ENCODE results near the gene ROBO1.

Gene ROBO1

GRCh38 chr3:79249701-79250100, 518.1 kb downstream of the ROBO1 start:
- no peak overlapping the region for H3K4me3 ChIP-seq (ENCODE audit: low read depth, low read length)
- TF ChIP-seq, protein P1, sequence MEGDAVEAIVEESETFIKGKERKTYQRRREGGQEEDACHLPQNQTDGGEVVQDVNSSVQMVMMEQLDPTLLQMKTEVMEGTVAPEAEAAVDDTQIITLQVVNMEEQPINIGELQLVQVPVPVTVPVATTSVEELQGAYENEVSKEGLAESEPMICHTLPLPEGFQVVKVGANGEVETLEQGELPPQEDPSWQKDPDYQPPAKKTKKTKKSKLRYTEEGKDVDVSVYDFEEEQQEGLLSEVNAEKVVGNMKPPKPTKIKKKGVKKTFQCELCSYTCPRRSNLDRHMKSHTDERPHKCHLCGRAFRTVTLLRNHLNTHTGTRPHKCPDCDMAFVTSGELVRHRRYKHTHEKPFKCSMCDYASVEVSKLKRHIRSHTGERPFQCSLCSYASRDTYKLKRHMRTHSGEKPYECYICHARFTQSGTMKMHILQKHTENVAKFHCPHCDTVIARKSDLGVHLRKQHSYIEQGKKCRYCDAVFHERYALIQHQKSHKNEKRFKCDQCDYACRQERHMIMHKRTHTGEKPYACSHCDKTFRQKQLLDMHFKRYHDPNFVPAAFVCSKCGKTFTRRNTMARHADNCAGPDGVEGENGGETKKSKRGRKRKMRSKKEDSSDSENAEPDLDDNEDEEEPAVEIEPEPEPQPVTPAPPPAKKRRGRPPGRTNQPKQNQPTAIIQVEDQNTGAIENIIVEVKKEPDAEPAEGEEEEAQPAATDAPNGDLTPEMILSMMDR (IDR thresholded peaks at IDR 0.05; ENCODE audit: low read depth, low read length, missing control alignments): no peak
- no peak for DNase-seq (ENCODE audit: low read depth)

GRCh38 chr3:79247725-79248043, 520.1 kb downstream of the ROBO1 start:
- H3K4me3 ChIP-seq (ENCODE audit: low read depth, low read length): no peak overlapping the region
- no peak for DNase-seq (ENCODE audit: low read depth)
- TF ChIP-seq, protein P1 (IDR thresholded peaks at IDR 0.05; ENCODE audit: low read depth, low read length, missing control alignments): no peak

DNA sequence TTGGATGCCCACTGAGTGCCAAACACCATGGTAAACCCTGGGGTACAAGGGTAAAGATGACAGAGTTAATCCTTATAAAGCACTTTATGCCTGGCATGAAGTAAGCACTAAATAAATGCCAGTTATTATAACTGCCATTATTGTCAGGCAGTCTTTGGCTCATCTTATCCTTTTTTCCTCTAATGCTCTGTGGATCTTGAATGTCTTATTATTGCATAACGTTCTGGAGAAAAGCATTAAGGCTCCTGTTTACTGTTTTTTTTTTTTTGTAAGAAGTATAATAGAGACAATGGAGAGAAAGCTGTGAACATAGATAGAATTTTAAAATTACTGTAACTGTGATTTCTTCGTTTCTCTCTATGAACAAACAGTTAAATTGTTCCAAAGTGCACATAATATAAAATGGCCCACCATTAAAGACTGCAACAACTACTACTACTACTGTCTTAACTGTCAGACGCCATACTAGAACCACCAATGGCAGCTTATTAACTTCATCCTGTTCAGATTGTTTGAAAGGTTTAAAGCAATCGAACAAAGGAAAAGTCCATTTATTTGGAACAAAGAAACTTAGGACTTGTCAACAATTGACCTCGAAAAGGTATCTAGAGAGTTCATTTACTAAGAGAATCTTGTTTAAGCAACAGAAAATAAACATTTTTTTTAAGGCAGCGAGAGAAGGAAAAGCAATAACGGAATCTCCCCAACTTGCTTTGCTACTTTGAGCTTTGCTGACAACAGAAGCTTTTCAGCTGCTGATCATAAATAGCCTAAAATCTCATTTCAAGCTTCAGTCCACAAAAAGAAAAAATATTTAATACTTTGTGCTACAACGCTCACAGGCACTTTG, 520.7 kb downstream of the ROBO1 start:
- no peak for DNase-seq (ENCODE audit: low read depth)
- no peak overlapping the region for H3K4me3 ChIP-seq (ENCODE audit: low read depth, low read length)
- TF ChIP-seq, protein P1 (IDR thresholded peaks at IDR 0.05; ENCODE audit: low read depth, low read length, missing control alignments): no peak

GRCh38 chr3:79245284-79246138, 522.3 kb downstream of the ROBO1 start:
- no peak overlapping the region for H3K4me3 ChIP-seq (ENCODE audit: low read depth, low read length)
- DNase-seq (ENCODE audit: low read depth): no peak
- TF ChIP-seq, protein P1 (IDR thresholded peaks at IDR 0.05; ENCODE audit: low read depth, low read length, missing control alignments): no peak

DNA sequence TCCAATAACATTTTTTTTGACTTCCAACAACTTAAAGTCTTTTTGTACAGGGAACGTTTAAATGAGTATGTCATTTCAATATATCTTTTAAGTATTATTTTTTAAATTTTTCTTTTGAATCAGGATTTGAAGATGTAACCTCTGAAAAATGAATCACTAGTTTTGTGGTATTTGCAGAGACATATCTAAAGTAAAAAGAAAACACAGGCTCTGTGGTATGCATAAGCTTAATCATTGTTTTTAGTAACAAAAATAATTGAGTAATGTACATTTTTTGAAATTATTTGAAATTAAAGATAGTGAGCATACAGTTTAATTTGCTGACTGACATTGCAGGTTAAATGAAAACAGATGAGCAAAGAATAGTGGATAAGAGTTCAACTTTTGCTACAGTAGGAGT, 531.3 kb downstream of the ROBO1 start:
- DNase-seq (ENCODE audit: low read depth): no peak

DNA sequence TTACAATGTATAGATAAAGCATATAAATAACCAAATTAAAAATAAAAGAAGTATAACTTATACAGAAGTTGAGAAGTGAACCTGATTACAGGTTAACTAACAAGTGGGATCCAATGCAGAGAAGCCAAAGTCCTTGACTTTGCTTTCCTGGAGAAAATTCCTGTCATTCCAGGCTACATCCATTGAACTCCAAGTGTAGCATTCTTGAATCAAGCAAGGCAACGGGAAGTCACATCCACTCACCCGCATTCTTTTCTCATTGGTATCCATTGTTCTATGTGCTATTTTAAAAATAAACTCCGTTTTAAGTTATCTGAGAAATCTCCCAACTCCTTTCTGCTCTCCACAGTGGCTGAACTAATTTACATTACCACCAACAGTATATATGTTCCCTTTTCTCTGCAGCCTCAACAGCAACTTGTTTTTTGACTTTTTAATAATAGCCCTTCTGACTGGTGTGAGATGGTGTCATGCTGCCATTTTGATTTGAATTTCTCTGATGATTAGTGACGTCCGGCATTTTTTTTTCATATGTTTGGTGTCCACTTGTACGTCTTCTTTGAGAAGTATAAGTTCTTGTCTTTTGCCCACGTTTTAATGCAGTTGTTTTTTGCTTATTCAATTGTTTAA, 534.3 kb downstream of the ROBO1 start:
- H3K4me3 ChIP-seq (ENCODE audit: low read depth, low read length): no peak overlapping the region
- TF ChIP-seq, protein P1 (IDR thresholded peaks at IDR 0.05; ENCODE audit: low read depth, low read length, missing control alignments): no peak
- no peak for DNase-seq (ENCODE audit: low read depth)

More for the DNA sequence above, 531.3 kb downstream of the ROBO1 start:
- H3K4me3 ChIP-seq (ENCODE audit: low read depth, low read length): no peak overlapping the region
- TF ChIP-seq, protein P1 (IDR thresholded peaks at IDR 0.05; ENCODE audit: low read depth, low read length, missing control alignments): no peak
